SK-N-SH treated with all-trans-retinoic acid at 6 μM for 48 hours (cell line): ENCODE data around the gene MGLL.

Source experiments
- BACH2 ChIP-seq: fragments of 250-450 bp; sonication (Bioruptor Pico); IDR thresholded peaks from 2 replicates; pipeline ENCODE4 v1.9.0; 2021; ENCODE audit warnings: mild to moderate bottlenecking, borderline replicate concordance
- POU6F1 ChIP-seq: fragments of 250-450 bp; sonication (Bioruptor Pico); IDR thresholded peaks from 2 replicates; pipeline ENCODE4 v1.8.0; 2021; ENCODE audit warnings: low read depth, mild to moderate bottlenecking, moderate library complexity, borderline replicate concordance
- SNAI2 ChIP-seq: fragments of 250-450 bp; sonication (Bioruptor Pico); IDR thresholded peaks from 2 replicates; pipeline ENCODE4 v1.5.0; 2020; ENCODE audit warnings: mild to moderate bottlenecking, moderate library complexity
- ZFP30 ChIP-seq: fragments of 450-650 bp; formaldehyde crosslinking; IDR thresholded peaks from 2 replicates; pipeline ENCODE4 v1.5.0; 2022; ENCODE audit warnings: mild to moderate bottlenecking, moderate library complexity

DNA sequence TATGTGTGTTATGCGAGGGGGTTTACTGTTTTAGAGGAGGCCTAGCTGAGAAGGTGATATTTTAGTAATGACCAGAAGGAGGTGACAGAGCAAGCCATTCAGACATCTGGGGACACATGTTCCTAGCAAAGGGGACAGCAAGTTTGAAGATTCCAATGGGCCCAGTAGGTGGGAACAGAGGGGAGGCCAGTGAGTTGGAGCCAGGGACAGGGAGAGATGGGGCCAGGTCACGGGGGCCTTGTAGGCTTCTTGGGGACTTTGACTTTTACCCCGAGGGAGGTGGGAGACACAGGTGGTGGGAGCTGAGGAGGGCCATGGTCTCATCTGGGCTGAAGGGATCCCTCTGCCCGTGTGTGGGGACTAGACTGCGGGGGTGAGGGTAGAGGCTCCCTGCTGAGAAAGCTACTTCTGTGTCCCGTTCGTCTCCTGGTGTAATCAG, 72.5 kb downstream of the MGLL start:
- TF ChIP-seq ZFP30 (no peak), BACH2 (CRISPR knock-in tag) (no peak), POU6F1 (CRISPR knock-in tag) (no peak), SNAI2 (CRISPR knock-in tag) (no peak)
